ENCODE data around the gene CRYBA2. TPM values are rescaled to one million over a fixed set of nuclear protein-coding genes. Genes with fewer than 3 reads are reported as not detected.

The CRYBA2 gene
- total RNA-seq, 1 experiment from 2014 or later = 0.59 TPM

GRCh38 chr2:219019436-219019835, 26.2 kb upstream of the CRYBA2 start:
- no peak overlapping the region for H3K4me3 Mint-ChIP-seq (ENCODE audit: unreplicated experiment)
- H3K27ac Mint-ChIP-seq (ENCODE audit: unreplicated experiment) = no peak overlapping the region
- Histone ChIP-seq H3K4me1 (peaks cover 3% of the 10 kb centered on the region; the same call in 1 of the 2 replicates), H3K27me3 (replicated peaks; ENCODE audit: control insufficient read depth, insufficient read depth, low read length) (no peaks in the 10 kb centered on the region), H3K9me3 (no peaks in the 10 kb centered on the region), H3K36me3 (ENCODE audit: control insufficient read depth, insufficient read depth, low read length) (no peaks in the 10 kb centered on the region), H3K4me3 (ENCODE audit: low read depth, low read length) (no peak overlapping the region)
- H3K27me3 Mint-ChIP-seq (ENCODE audit: insufficient read depth, unreplicated experiment) = peaks cover 5% of the 10 kb centered on the region
- no peaks in the 10 kb centered on the region for H3K36me3 Mint-ChIP-seq (ENCODE audit: insufficient read depth, unreplicated experiment)
- no TSS peak for BruUV-seq (replicated peaks)
- no peaks in the 10 kb centered on the region for H3K9me3 Mint-ChIP-seq (ENCODE audit: unreplicated experiment)
- no peak for TF ChIP-seq CTCF (IDR thresholded peaks at IDR 0.05; ENCODE audit: insufficient read depth in 1 of 2, low read depth in 1 of 2, low read length in 1 of 2, severe bottlenecking in 1 of 2, unreplicated experiment in 1 of 2)
- DNase-seq = no peak
- no peaks in the 10 kb centered on the region for H3K4me1 Mint-ChIP-seq (ENCODE audit: low read depth, unreplicated experiment)
- ChIA-PET POLR2A (no interaction called here), CTCF (interaction anchor here (0.7 to 1.9 kb wide), 2 partner anchors 10 to 39 kb away, joined by 6 to 11 read pairs; no protein-coding TSS in a partner anchor)
- intact Hi-C loops (cut with micrococcal nuclease; ENCODE audit: unreplicated experiment) = no loop called here

- H3K27me3 Mint-ChIP-seq (ENCODE audit: insufficient read depth, unreplicated experiment) = peaks cover 5% of the 10 kb centered on the region
Measured at GRCh38 chr2:219018726-219019125, 25.5 kb upstream of the CRYBA2 start.

GRCh38 chr2:219018286-219018685, 25.1 kb upstream of the CRYBA2 start:
- H3K4me1 Mint-ChIP-seq (ENCODE audit: low read depth, unreplicated experiment) = no peaks in the 10 kb centered on the region
- BruUV-seq (replicated peaks) = no TSS peak
- DNase-seq = no peak
- Histone ChIP-seq H3K27me3 (replicated peaks; ENCODE audit: control insufficient read depth, insufficient read depth, low read length) (no peaks in the 10 kb centered on the region), H3K4me3 (ENCODE audit: low read depth, low read length) (no peak overlapping the region), H3K36me3 (ENCODE audit: control insufficient read depth, insufficient read depth, low read length) (no peaks in the 10 kb centered on the region), H3K4me1 (no peaks in the 10 kb centered on the region), H3K9me3 (no peaks in the 10 kb centered on the region)
- TF ChIP-seq CTCF (IDR thresholded peaks at IDR 0.05; ENCODE audit: insufficient read depth in 1 of 2, low read depth in 1 of 2, low read length in 1 of 2, severe bottlenecking in 1 of 2, unreplicated experiment in 1 of 2) = no peak
- H3K27ac Mint-ChIP-seq (ENCODE audit: unreplicated experiment) = no peak overlapping the region
- H3K36me3 Mint-ChIP-seq (ENCODE audit: insufficient read depth, unreplicated experiment) = no peaks in the 10 kb centered on the region
- no peak overlapping the region for H3K4me3 Mint-ChIP-seq (ENCODE audit: unreplicated experiment)
- ChIA-PET POLR2A (no interaction called here), CTCF (interaction anchor here (1.9 kb wide), 1 partner anchor 11 kb away, joined by 11 read pairs; no protein-coding TSS in a partner anchor)
- no peaks in the 10 kb centered on the region for H3K9me3 Mint-ChIP-seq (ENCODE audit: unreplicated experiment)
- H3K27me3 Mint-ChIP-seq (ENCODE audit: insufficient read depth, unreplicated experiment) = peaks cover 5% of the 10 kb centered on the region
- intact Hi-C loops (cut with micrococcal nuclease; ENCODE audit: unreplicated experiment) = no loop called here

More at GRCh38 chr2:219018726-219019125, 25.5 kb upstream of the CRYBA2 start:
- ChIA-PET CTCF (interaction anchor here (1.9 kb wide), 1 partner anchor 11 kb away, joined by 11 read pairs; no protein-coding TSS in a partner anchor), POLR2A (no interaction called here)
- DNase-seq = no peak
- no peak overlapping the region for H3K4me3 ChIP-seq (ENCODE audit: low read depth, low read length)
- H3K27me3 ChIP-seq (replicated peaks; ENCODE audit: control insufficient read depth, insufficient read depth, low read length) = no peaks in the 10 kb centered on the region
- no peaks in the 10 kb centered on the region for H3K9me3 ChIP-seq
- intact Hi-C loops (cut with micrococcal nuclease; ENCODE audit: unreplicated experiment) = no loop called here
- H3K36me3 ChIP-seq (ENCODE audit: control insufficient read depth, insufficient read depth, low read length) = no peaks in the 10 kb centered on the region
- no peaks in the 10 kb centered on the region for H3K36me3 Mint-ChIP-seq (ENCODE audit: insufficient read depth, unreplicated experiment)
- TF ChIP-seq CTCF (IDR thresholded peaks at IDR 0.05; ENCODE audit: insufficient read depth in 1 of 2, low read depth in 1 of 2, low read length in 1 of 2, severe bottlenecking in 1 of 2, unreplicated experiment in 1 of 2) = no peak
- H3K4me3 Mint-ChIP-seq (ENCODE audit: unreplicated experiment) = no peak overlapping the region
- H3K9me3 Mint-ChIP-seq (ENCODE audit: unreplicated experiment) = no peaks in the 10 kb centered on the region
- H3K4me1 ChIP-seq = peaks cover 2% of the 10 kb centered on the region; the same call in 1 of the 2 replicates
- BruUV-seq (replicated peaks) = no TSS peak
- no peaks in the 10 kb centered on the region for H3K4me1 Mint-ChIP-seq (ENCODE audit: low read depth, unreplicated experiment)
- H3K27ac Mint-ChIP-seq (ENCODE audit: unreplicated experiment) = no peak overlapping the region
